ENCODE results near the gene PDLIM7.

The PDLIM7 gene

GRCh38 chr5:177458912-177459350 is 38.5 kb downstream of the PDLIM7 start:
- Histone ChIP-seq H3K27me3 (no peaks in the 10 kb centered on the region), H3K9ac (no peak overlapping the region), H4K20me1 (peaks cover 74% of the 10 kb centered on the region), H3K4me1 (peaks cover 55% of the 10 kb centered on the region), H3K27ac (no peak overlapping the region), H3K4me2 (no peak overlapping the region), H3K4me3 (no peak overlapping the region), H3K36me3 (peaks cover 69% of the 10 kb centered on the region), H3K9me3 (no peaks in the 10 kb centered on the region)
- TF ChIP-seq Cebpa-rat (IDR thresholded peaks at IDR 0.05) = no peak

GRCh38 chr5:177457852-177458681 is 39.3 kb downstream of the PDLIM7 start:
- Histone ChIP-seq H3K4me3 (no peak overlapping the region), H3K9me3 (no peaks in the 10 kb centered on the region), H3K9ac (no peak overlapping the region), H3K4me2 (no peak overlapping the region), H3K36me3 (peaks cover 60% of the 10 kb centered on the region), H4K20me1 (peaks cover 71% of the 10 kb centered on the region), H3K27me3 (no peaks in the 10 kb centered on the region), H3K4me1 (peaks cover 56% of the 10 kb centered on the region), H3K27ac (no peak overlapping the region)
- no peak for TF ChIP-seq Cebpa-rat (IDR thresholded peaks at IDR 0.05)

GRCh38 chr5:177456976-177457851 is 40.2 kb downstream of the PDLIM7 start:
- no peak overlapping the region for H3K9ac ChIP-seq
- H3K4me2 ChIP-seq = peak overlapping the region; percentile 74
- H3K4me3 ChIP-seq = no peak overlapping the region
- no peak for TF ChIP-seq Cebpa-rat (IDR thresholded peaks at IDR 0.05)
- H3K4me1 ChIP-seq = peaks cover 56% of the 10 kb centered on the region
- H4K20me1 ChIP-seq = peaks cover 71% of the 10 kb centered on the region
- no peaks in the 10 kb centered on the region for H3K9me3 ChIP-seq
- H3K36me3 ChIP-seq = peaks cover 52% of the 10 kb centered on the region
- H3K27ac ChIP-seq = no peak overlapping the region
- no peaks in the 10 kb centered on the region for H3K27me3 ChIP-seq

GRCh38 chr5:177456591-177456964 is 40.8 kb downstream of the PDLIM7 start:
- Histone ChIP-seq H3K9me3 (no peaks in the 10 kb centered on the region), H3K4me1 (peaks cover 56% of the 10 kb centered on the region), H3K4me2 (peak overlapping the region; percentile 74), H3K36me3 (peaks cover 47% of the 10 kb centered on the region), H3K27me3 (no peaks in the 10 kb centered on the region), H3K27ac (no peak overlapping the region), H3K4me3 (no peak overlapping the region), H3K9ac (no peak overlapping the region), H4K20me1 (peaks cover 70% of the 10 kb centered on the region)
- no peak for TF ChIP-seq Cebpa-rat (IDR thresholded peaks at IDR 0.05)

- Histone ChIP-seq H3K36me3 (peaks cover 44% of the 10 kb centered on the region), H4K20me1 (peaks cover 68% of the 10 kb centered on the region)
- TF ChIP-seq Cebpa-rat (IDR thresholded peaks at IDR 0.05) = no peak
Observed at GRCh38 chr5:177455661-177456590, 41.5 kb downstream of the PDLIM7 start.

GRCh38 chr5:177455036-177455660 is 42.3 kb downstream of the PDLIM7 start:
- H3K4me1 ChIP-seq = peaks cover 63% of the 10 kb centered on the region
- H3K27ac ChIP-seq = peak overlapping the region; percentile 91
- no peaks in the 10 kb centered on the region for H3K9me3 ChIP-seq
- H3K4me2 ChIP-seq = peak overlapping the region; percentile 95
- peaks cover 43% of the 10 kb centered on the region for H3K36me3 ChIP-seq
- peaks cover 68% of the 10 kb centered on the region for H4K20me1 ChIP-seq
- H3K9ac ChIP-seq = peak overlapping the region; percentile 87
- no peaks in the 10 kb centered on the region for H3K27me3 ChIP-seq
- no peak for TF ChIP-seq Cebpa-rat (IDR thresholded peaks at IDR 0.05)
- H3K4me3 ChIP-seq = peak overlapping the region; percentile 76

More at GRCh38 chr5:177455661-177456590, 41.5 kb downstream of the PDLIM7 start:
- peak overlapping the region; percentile 91 for H3K27ac ChIP-seq
- no peaks in the 10 kb centered on the region for H3K9me3 ChIP-seq
- peak overlapping the region; percentile 95 for H3K4me2 ChIP-seq
- no peaks in the 10 kb centered on the region for H3K27me3 ChIP-seq
- H3K4me1 ChIP-seq = peaks cover 55% of the 10 kb centered on the region
- peak overlapping the region; percentile 87 for H3K9ac ChIP-seq
- peak overlapping the region; percentile 76 for H3K4me3 ChIP-seq

GRCh38 chr5:177454397-177455035 is 42.9 kb downstream of the PDLIM7 start:
- H3K9ac ChIP-seq = peak overlapping the region; percentile 87
- H3K4me2 ChIP-seq = peak overlapping the region; percentile 95
- peaks cover 69% of the 10 kb centered on the region for H3K4me1 ChIP-seq
- no peaks in the 10 kb centered on the region for H3K9me3 ChIP-seq
- H3K36me3 ChIP-seq = peaks cover 37% of the 10 kb centered on the region
- no peak for TF ChIP-seq Cebpa-rat (IDR thresholded peaks at IDR 0.05)
- H3K4me3 ChIP-seq = peak overlapping the region; percentile 76
- H3K27ac ChIP-seq = peak overlapping the region; percentile 91
- no peaks in the 10 kb centered on the region for H3K27me3 ChIP-seq
- peaks cover 68% of the 10 kb centered on the region for H4K20me1 ChIP-seq

GRCh38 chr5:177453852-177454396 is 43.5 kb downstream of the PDLIM7 start:
- H3K4me2 ChIP-seq = peak overlapping the region; percentile 95
- H3K4me1 ChIP-seq = peaks cover 71% of the 10 kb centered on the region
- no peaks in the 10 kb centered on the region for H3K9me3 ChIP-seq
- H3K4me3 ChIP-seq = peak overlapping the region; percentile 76
- peaks cover 31% of the 10 kb centered on the region for H3K36me3 ChIP-seq
- H3K27me3 ChIP-seq = no peaks in the 10 kb centered on the region
- TF ChIP-seq Cebpa-rat (IDR thresholded peaks at IDR 0.05) = no peak
- peak overlapping the region; percentile 91 for H3K27ac ChIP-seq
- peaks cover 68% of the 10 kb centered on the region for H4K20me1 ChIP-seq
- peak overlapping the region; percentile 87 for H3K9ac ChIP-seq

All from BLaER1 (cell line).